ENCODE measurements around the gene CA6.
"Not testable (repeated sequence)": the region's sequence is repeated elsewhere in the genome, so short reads cannot be mapped to it uniquely, and the experiment has no call there.

Gene CA6

GRCh38 chr1:8976338-8976737 is 30.7 kb downstream of the CA6 start:
- DNase-seq: no peak

GRCh38 chr1:8976896-8977450 is 31.3 kb downstream of the CA6 start:
- DNase-seq: no peak

- DNase-seq: peak; percentile 18
These were observed 35.0 kb downstream of the CA6 start for GRCh38 chr1:8980656-8981055.

GRCh38 chr1:8981169-8981568 is 35.5 kb downstream of the CA6 start:
- no peak for DNase-seq

GRCh38 chr1:8984203-8984602 is 38.5 kb downstream of the CA6 start:
- no peak for DNase-seq

GRCh38 chr1:8984990-8985389 is 39.3 kb downstream of the CA6 start:
- DNase-seq: no peak

- DNase-seq: no peak
These were observed 40.5 kb downstream of the CA6 start for GRCh38 chr1:8985915-8986813.

GRCh38 chr1:8986814-8987190 is 41.1 kb downstream of the CA6 start:
- DNase-seq: no peak

GRCh38 chr1:8987881-8988617 is 42.4 kb downstream of the CA6 start:
- peak; percentile 47 for DNase-seq

- no peak for DNase-seq
These were observed 42.9 kb downstream of the CA6 start for GRCh38 chr1:8988618-8988967.

- DNase-seq: no peak
These were observed 43.4 kb downstream of the CA6 start for GRCh38 chr1:8989061-8989460.

GRCh38 chr1:8989821-8990220 is 44.2 kb downstream of the CA6 start:
- DNase-seq: no peak

- peak; percentile 26 for DNase-seq
These were observed 47.4 kb downstream of the CA6 start for GRCh38 chr1:8992936-8993687.

- not testable (repeated sequence) for DNase-seq
These were observed 48.5 kb downstream of the CA6 start for GRCh38 chr1:8993962-8994675.

GRCh38 chr1:9001534-9002214 is 56.0 kb downstream of the CA6 start:
- not testable (repeated sequence) for DNase-seq

GRCh38 chr1:9002215-9002560 is 56.5 kb downstream of the CA6 start:
- not testable (repeated sequence) for DNase-seq

- DNase-seq: no peak
These were observed 58.5 kb downstream of the CA6 start for GRCh38 chr1:9004031-9004699.

GRCh38 chr1:9004700-9005394 is 59.2 kb downstream of the CA6 start:
- peak; percentile 84 for DNase-seq

- no peak for DNase-seq
These were observed 59.7 kb downstream of the CA6 start for GRCh38 chr1:9005395-9005708.

- no peak for DNase-seq
These were observed 61.4 kb downstream of the CA6 start for GRCh38 chr1:9006956-9007615.
